Parathyroid adenoma (tissue), 2 donors: ENCODE results near the gene DIO3.

ENCODE experiments used
- H2AFZ ChIP-seq: fragments of 300-600 bp; sonication (generic); one replicate; pipeline ENCODE4 v1.7.0; 2017; ENCODE audit warnings: antibody characterized with exemption, mild to moderate bottlenecking
- H3K27ac ChIP-seq: fragments of 300-600 bp; sonication (generic); one replicate; pipeline ENCODE4 v1.7.0; 2017
- H3K27me3 ChIP-seq: fragments of 300-600 bp; sonication (generic); one replicate; pipeline ENCODE4 v1.7.0; 2017; ENCODE audit warnings: low read length; ENCODE audit not compliant: control insufficient read depth, insufficient read depth
- H3K36me3 ChIP-seq: fragments of 300-600 bp; sonication (generic); one replicate; pipeline ENCODE4 v1.7.0; 2017; ENCODE audit warnings: low read length; ENCODE audit not compliant: control insufficient read depth, insufficient read depth
- H3K4me1 ChIP-seq: fragments of 300-600 bp; sonication (generic); one replicate; pipeline ENCODE4 v1.7.0; 2017; ENCODE audit warnings: control low read depth
- H3K4me2 ChIP-seq: fragments of 300-600 bp; sonication (generic); one replicate; pipeline ENCODE4 v1.7.0; 2017; ENCODE audit warnings: low read length
- H3K4me3 ChIP-seq: fragments of 300-600 bp; sonication (generic); one replicate; pipeline ENCODE4 v1.7.0; 2017; ENCODE audit warnings: low read depth, low read length
- H3K79me2 ChIP-seq: fragments of 300-600 bp; sonication (generic); one replicate; pipeline ENCODE4 v1.7.0; 2017; ENCODE audit warnings: control low read depth
- H3K9ac ChIP-seq: fragments of 300-600 bp; sonication (generic); one replicate; pipeline ENCODE4 v1.7.0; 2017; ENCODE audit warnings: mild to moderate bottlenecking
- H3K9me3 ChIP-seq: fragments of 300-600 bp; sonication (generic); one replicate; pipeline ENCODE4 v1.7.0; 2017; ENCODE audit warnings: low read length; ENCODE audit not compliant: control insufficient read depth
- CTCF ChIP-seq: fragments of 300-600 bp; sonication (generic); IDR thresholded peaks from one replicate; pipeline ENCODE4 v1.7.0; 2017; ENCODE audit warnings: antibody characterized with exemption, mild to moderate bottlenecking
- donor health status: primary hyperparathyroidism.

The DIO3 gene

GRCh38 chr14:101560534-101561113 lies 671 bp upstream of the DIO3 start:
- H3K9ac ChIP-seq = no peak overlapping the region
- H2AFZ ChIP-seq = no peak overlapping the region
- H3K27ac ChIP-seq = no peak overlapping the region
- H3K4me3 ChIP-seq = no peak overlapping the region
- peaks cover 11% of the 10 kb centered on the region for H3K27me3 ChIP-seq
- H3K79me2 ChIP-seq = no peaks in the 10 kb centered on the region
- H3K4me1 ChIP-seq = no peaks in the 10 kb centered on the region
- TF ChIP-seq CTCF = no peak
- H3K36me3 ChIP-seq = no peaks in the 10 kb centered on the region
- H3K4me2 ChIP-seq = no peak overlapping the region
- H3K9me3 ChIP-seq = no peaks in the 10 kb centered on the region

DNA sequence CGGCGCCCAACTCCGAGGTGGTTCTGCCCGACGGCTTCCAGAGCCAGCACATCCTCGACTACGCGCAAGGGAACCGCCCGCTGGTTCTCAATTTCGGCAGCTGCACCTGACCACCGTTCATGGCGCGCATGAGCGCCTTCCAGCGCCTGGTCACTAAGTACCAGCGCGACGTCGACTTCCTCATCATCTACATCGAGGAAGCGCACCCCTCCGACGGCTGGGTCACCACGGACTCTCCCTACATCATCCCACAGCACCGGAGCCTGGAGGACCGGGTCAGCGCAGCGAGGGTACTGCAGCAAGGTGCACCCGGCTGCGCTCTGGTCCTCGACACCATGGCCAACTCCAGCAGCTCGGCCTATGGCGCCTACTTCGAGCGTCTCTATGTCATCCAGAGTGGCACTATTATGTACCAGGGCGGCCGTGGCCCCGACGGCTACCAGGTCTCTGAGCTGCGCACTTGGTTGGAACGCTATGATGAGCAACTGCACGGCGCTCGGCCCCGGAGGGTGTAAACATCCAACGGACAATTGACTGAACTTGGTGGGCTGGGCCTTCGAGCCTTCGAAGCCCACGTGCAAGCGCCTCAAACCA lies 699 bp downstream of the DIO3 start:
- Histone ChIP-seq H3K4me1 (no peaks in the 10 kb centered on the region), H3K27me3 (peaks cover 13% of the 10 kb centered on the region)

GRCh38 chr14:101562659-101563351 lies 1.5 kb downstream of the DIO3 start:
- H3K4me3 ChIP-seq = no peak overlapping the region
- no peak overlapping the region for H3K9ac ChIP-seq
- H3K79me2 ChIP-seq = no peaks in the 10 kb centered on the region
- H2AFZ ChIP-seq = no peak overlapping the region
- H3K4me2 ChIP-seq = no peak overlapping the region
- no peaks in the 10 kb centered on the region for H3K9me3 ChIP-seq
- H3K27ac ChIP-seq = no peak overlapping the region
- no peaks in the 10 kb centered on the region for H3K36me3 ChIP-seq
- peaks cover 13% of the 10 kb centered on the region for H3K27me3 ChIP-seq
- no peaks in the 10 kb centered on the region for H3K4me1 ChIP-seq
- no peak for TF ChIP-seq CTCF

More for the DNA sequence above, 699 bp downstream of the DIO3 start:
- Histone ChIP-seq H3K27ac (no peak overlapping the region), H3K9ac (no peak overlapping the region), H3K36me3 (no peaks in the 10 kb centered on the region), H2AFZ (no peak overlapping the region), H3K9me3 (no peaks in the 10 kb centered on the region), H3K79me2 (no peaks in the 10 kb centered on the region), H3K4me3 (no peak overlapping the region), H3K4me2 (no peak overlapping the region)
- no peak for TF ChIP-seq CTCF

- Histone ChIP-seq H3K36me3 (no peaks in the 10 kb centered on the region), H3K4me1 (no peaks in the 10 kb centered on the region), H3K4me3 (no peak overlapping the region), H3K9me3 (no peaks in the 10 kb centered on the region), H3K9ac (no peak overlapping the region), H3K79me2 (no peaks in the 10 kb centered on the region), H2AFZ (no peak overlapping the region), H3K4me2 (no peak overlapping the region), H3K27ac (no peak overlapping the region), H3K27me3 (peaks cover 13% of the 10 kb centered on the region)
- no peak for TF ChIP-seq CTCF
Observed at GRCh38 chr14:101563352-101563653, 2.0 kb downstream of the DIO3 start.
